ENCODE measurements around the gene GPR85.
"Not testable (repeated sequence)": the region's sequence is repeated elsewhere in the genome, so short reads cannot be mapped to it uniquely, and the experiment has no call there.

The GPR85 gene

DNA sequence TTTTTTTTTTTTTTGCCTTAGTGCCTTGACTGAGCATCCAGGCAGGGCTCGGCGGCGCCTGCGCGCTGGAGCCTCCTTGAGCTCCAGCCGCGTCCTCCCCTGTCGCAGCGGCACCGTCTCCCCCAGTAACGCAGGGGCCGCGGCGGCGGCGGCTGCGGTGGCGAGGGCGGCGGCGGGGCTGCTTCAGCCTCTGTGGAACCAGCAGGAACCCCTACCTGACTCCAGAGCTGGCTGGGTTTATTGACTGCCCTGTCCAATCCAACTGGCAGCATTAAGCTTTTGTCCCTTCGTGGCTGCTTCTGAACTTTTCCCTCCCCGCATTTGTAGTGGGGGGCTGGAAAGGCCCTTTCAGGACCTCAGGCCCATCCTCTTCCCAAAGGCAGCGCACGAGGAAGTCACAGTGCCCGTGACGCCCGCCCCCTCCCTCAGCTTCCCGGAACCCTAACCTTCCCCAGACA lies at the start of gene GPR85:
Gene GPR85 (minus strand): TSS at position 397 of the 458 bp plus-strand sequence. CDS start 2,106 bp downstream, outside the sequence.
- peak; percentile 89 for DNase-seq (ENCODE audit: low spot score)

GRCh38 chr7:113134025-113134424 lies 47.4 kb upstream of the GPR85 start:
- DNase-seq (ENCODE audit: low spot score): no peak

DNA sequence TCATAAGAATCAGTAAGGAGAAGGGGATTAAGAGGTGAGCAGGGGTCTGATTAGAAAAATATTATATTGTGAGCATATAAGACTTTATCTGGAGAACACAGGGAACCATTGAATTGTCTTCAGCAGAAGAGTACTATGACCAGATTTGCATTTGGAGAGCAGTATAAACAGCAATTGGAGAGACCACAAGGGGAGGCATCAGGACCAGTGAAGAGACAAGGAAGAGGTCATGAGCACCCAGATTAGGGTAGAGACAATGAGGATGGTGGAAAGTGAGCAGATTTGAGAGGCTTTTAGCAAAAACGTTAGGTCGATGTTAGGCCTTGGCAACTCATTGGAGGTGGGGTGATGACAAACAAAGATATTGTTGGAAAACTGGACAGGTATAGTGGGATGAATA lies 44.7 kb upstream of the GPR85 start:
- DNase-seq (ENCODE audit: low spot score): no peak

DNA sequence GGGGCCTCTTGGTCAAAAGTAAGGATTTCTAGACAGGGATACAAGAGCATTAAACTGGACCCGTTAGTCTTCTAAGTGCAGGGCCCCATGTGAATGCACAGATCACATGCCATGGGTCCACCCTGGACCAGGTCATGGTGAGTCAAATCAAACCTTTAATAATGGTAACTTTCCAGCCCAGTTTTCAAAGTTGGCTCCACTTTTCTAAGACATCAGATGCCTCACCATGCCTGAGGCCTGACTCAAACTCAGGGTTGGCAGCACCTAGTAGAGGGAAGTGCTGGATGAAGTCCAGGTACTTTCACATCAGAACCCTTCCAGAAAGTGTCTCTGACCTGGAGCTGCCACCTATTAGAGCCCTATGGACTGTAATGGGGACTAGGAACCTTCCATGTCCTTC lies 41.4 kb upstream of the GPR85 start:
- DNase-seq (ENCODE audit: low spot score): peak; percentile 19

DNA sequence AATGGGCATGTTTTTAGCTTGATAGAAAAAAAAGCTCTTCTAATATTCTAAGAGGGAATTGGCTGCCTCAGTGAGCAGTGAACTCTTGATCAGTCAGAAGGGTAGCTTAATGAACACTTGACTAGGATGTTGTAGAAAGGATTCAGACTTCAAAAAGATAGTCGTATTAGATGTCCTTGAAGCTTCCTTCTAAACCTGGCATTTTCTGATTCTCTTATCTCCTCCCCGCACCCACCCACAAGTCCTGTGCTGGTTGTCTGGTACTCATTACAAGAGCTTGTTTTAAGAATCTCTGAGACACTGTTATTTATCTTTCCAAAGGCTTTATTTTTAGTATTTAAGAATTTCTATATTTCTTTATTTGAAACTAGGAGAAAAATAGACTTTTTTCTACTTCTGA lies 39.1 kb upstream of the GPR85 start:
- DNase-seq (ENCODE audit: low spot score): no peak

- no peak for DNase-seq (ENCODE audit: low spot score)
These were observed 36.1 kb upstream of the GPR85 start for GRCh38 chr7:113122744-113123143.

- peak; percentile 4 for DNase-seq (ENCODE audit: low spot score)
These were observed 34.0 kb upstream of the GPR85 start for GRCh38 chr7:113120647-113121046.

GRCh38 chr7:113119429-113119828 lies 32.8 kb upstream of the GPR85 start:
- DNase-seq (ENCODE audit: low spot score): no peak

- peak; percentile 94 for DNase-seq (ENCODE audit: low spot score)
These were observed 31.7 kb upstream of the GPR85 start, which contains the start of gene SMIM30 for GRCh38 chr7:113118074-113118959. TSS of gene SMIM30 (minus strand) at chr7:113118554. CDS start at chr7:113117578, 976 bp downstream.

DNA sequence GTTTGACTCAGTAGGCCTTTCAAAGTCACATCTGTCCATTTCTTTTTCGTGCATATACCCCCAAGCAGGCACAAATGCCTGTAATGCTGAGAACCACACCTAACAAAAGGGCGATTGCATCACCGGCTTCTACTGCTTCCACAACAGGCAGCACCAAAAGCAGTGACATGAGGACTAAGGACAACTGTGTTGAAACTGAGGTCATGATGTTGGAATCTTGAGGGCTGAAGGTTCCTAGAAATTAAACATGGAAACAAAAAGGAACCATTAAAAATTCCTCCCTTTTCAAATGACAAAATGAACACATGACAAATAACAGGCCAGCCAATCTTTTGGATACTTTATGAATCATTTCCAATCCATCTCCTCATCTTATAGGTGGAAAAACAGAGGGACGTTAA lies 30.7 kb upstream of the GPR85 start:
- not testable (repeated sequence) for DNase-seq (ENCODE audit: low spot score)

DNA sequence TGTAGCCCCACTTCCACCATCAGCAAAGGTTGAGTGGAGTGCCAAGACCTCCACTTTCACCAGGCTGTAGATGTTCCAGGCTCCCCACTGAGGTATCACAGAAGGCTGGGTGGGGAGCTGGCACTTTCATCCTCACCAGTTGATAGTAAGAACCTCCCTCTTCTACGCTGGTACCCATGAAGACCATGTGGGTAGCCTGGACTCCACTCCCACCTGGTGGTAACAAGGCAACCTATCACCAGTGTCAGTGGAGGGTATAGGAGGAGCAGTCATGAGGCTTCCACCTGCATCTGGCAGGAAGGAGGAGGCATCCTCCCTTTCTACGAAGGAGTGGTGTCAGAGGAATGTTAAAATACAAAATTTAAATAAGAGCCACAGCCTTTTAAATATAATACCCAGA lies 27.3 kb upstream of the GPR85 start:
- no peak for DNase-seq (ENCODE audit: low spot score)

GRCh38 chr7:113109718-113110117 lies 23.1 kb upstream of the GPR85 start:
- no peak for DNase-seq (ENCODE audit: low spot score)

DNA sequence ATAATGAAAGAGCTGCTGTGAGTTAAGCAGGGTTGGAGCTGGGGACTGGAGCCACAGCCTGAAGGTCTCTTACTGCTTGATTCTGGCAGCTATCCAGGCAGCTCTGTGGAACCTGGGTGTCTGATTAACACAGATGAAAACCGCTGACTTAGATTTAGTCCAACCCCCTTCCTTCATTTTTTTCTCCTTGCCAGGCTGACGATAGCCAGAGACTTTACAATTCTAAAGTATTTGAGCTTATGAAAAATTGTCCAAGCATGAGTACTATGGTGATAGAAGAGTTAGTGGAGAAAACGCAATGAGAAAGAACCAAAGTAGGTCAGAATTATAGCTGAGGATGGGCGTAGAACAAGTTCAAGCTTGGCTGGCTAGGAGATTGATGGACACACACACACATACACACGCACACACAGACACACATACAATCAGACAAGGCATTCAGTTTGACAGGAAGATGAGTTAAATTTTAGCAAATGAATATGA lies 13.5 kb upstream of the GPR85 start:
- DNase-seq (ENCODE audit: low spot score): peak; percentile 25

DNA sequence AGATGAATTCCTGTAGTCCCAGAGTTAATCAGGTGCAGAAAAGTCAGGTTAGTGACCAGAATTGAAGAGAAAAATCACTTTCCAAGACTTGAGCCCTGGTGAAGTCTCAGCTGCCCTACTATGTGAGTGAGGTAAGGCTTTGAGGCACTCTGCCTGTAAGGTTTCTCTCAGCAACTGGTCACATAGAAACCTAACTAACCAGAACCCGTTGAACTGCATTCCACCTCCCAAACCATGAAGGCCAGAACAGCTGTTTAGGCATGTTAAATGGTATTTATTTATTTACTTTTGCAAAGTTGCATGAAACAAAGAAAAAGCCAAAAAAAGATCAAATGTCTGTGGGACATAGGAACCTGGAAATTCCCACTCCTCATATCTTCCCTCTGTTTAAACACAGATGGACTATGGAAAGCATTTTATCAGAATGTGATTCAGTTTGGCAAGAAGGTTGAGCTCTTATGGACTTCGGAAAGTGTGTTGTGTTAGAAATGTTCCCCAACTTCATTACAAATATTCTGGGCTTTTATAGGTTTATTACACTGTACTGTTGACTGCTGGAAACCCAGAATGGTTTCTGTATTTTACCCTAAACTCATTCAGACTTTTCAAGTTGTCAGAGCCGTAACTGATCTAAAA lies 12.8 kb upstream of the GPR85 start:
- DNase-seq (ENCODE audit: low spot score): no peak

- DNase-seq (ENCODE audit: low spot score): no peak
These were observed 8.1 kb upstream of the GPR85 start for GRCh38 chr7:113094517-113095249.

DNA sequence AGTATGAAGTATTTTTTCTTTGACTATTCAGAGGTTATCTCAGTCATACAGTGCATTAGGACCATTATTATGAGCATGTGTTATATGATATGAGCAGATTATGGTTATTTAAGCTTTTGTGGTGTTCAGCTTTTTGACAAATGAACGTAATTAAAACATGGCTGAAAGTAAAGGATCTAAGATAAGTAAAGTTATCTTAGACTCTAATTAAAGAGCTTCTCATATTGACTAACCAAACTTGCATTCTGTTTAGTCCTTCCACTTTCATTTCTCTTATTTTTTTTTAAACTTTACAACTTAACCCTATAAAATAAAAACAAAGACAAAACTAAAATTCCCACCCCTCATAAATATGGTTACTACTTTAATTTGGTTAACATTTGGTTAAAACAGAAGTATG lies 6.9 kb upstream of the GPR85 start:
- no peak for DNase-seq (ENCODE audit: low spot score)

DNA sequence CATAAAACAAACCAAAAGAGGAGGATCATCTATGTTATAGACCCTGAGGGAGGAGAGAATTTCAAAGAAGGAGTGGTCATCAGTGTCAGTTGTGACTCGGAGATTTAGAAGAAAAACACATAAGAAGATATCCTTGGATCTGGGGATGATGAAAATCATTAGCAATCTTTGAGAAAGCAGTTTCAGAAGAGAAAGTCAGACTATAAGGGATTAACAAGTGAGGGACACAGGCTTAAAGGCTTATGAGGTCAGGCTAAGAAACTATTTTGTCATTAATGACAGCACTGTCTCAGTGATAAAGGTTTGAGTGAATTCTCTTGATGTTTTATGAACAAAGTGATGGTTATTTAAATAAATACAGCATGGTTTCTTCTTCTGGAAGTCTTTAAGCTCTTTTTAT lies 6.1 kb upstream of the GPR85 start:
- no peak for DNase-seq (ENCODE audit: low spot score)

- peak; percentile 83 for DNase-seq (ENCODE audit: low spot score)
These were observed 708 bp upstream of the GPR85 start for GRCh38 chr7:113087071-113087998.

DNA sequence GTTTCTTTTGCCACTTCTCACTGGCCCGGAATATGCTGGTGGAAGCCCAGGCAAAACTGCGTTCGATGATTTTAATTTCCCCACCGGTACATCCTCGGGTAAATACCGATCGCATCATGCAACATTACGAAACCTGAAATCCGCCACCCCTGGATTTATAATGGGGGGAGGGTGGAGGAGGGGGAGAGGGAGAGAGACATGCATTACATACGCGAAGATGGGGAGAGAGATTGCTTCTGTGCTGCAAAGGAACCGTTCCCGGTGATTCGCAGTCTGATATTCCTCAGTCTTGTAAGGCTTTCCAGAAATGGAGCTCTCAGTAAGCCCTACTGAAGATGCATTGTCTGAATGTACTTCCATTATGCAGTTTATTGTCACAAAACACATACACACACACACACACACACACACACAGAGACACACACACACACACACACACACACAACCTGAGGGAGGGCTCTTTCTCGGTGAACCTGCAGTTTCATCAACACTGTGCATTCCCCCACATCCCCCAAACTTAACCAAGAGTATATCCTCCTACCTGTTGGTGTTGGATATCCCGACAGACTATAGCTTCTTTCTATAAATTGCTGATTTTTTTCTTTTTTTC lies 741 bp downstream of the GPR85 start:
- DNase-seq (ENCODE audit: low spot score): no peak

DNA sequence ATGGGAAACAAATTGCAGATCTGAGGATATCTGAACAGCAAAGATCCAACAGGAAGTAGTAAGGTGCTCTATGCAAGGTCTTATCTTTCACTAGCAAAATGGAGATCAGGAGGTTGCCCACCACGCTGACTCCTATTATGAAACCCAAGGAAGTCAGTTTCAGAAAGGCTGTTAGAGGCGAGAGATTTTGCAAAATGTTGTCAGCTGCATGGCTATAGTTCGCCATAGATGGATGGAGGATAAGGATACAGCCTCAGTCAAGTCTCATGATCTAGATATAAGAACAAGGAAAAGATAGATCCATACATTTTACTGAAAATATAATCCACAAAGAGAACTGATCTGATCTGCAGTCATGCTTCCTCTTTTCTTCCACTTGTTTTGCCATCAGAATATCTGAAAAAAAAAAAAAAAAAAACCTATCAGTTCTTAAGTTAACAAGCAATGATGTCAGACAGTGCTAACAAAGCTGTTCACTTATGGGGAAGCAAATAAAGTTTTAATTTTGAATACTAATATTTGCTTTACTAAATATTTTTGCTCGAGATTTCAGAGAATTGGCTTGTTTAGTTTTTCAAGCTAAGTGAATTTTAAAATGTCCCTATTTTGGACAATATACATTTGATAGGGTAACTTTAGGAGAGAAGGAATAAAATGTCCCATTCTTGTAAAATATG lies 2.0 kb downstream of the GPR85 start:
- no peak for DNase-seq (ENCODE audit: low spot score)
